H1 (cell line): ENCODE data around the gene PDIA3. TPM values are rescaled to one million over a fixed set of nuclear protein-coding genes. Genes with fewer than 3 reads are reported as not detected.
"Not testable (repeated sequence)": the region's sequence is repeated elsewhere in the genome, so short reads cannot be mapped to it uniquely, and the experiment has no call there.

Experiments used
- CTCF ChIA-PET: fragments of 300-600 bp; sonication (Branson Sonifier 250); formaldehyde crosslinking; loops from one replicate; lab custom pipeline; 2021; ENCODE audit not compliant: partially characterized antibody; lab: Charles Lee
- POLR2A ChIA-PET: fragments of 300-600 bp; sonication (Branson Sonifier 250); formaldehyde crosslinking; loops from one replicate; lab custom pipeline; 2021; ENCODE audit warnings: inconsistent platforms; ENCODE audit not compliant: partially characterized antibody; lab: Charles Lee
- DNase-seq, 2 experiments: peaks; one replicate each; pipeline versions ENCODE4 v3.0.0 to v3.0.0-alpha.2; 2010 to 2022; ENCODE audit warnings: low spot score in 2 of 2, low read depth in 1 of 2, mixed read lengths in 1 of 2
- FAIRE-seq: peaks from 2 replicates; lab custom pipeline; 2011; peaks lifted over from hg19 to GRCh38; lab: Jason Lieb, UNC
- H2AFZ ChIP-seq: 2 replicates; pipeline ENCODE4 v1.8.1; 2012; ENCODE audit warnings: low read length, inconsistent platforms
- H2AK5ac ChIP-seq: 2 replicates; pipeline ENCODE4 v1.6.1; 2013; ENCODE audit warnings: low read depth, low read length
- H2BK120ac ChIP-seq: replicated peaks from 2 replicates; pipeline ENCODE3; 2013; ENCODE audit warnings: low read depth, low read length, inconsistent platforms
- H2BK12ac ChIP-seq: 2 replicates; pipeline ENCODE4 v1.6.1; 2013; ENCODE audit warnings: low read depth, low read length
- H2BK15ac ChIP-seq: 2 replicates; pipeline ENCODE4 v1.6.1; 2013; ENCODE audit warnings: low read length
- H2BK20ac ChIP-seq: 2 replicates; pipeline ENCODE4 v1.6.1; 2013; ENCODE audit warnings: low read length
- H2BK5ac ChIP-seq: 2 replicates; pipeline ENCODE4 v1.6.1; 2013; ENCODE audit warnings: low read depth, low read length
- H3K14ac ChIP-seq: 2 replicates; pipeline ENCODE4 v1.6.1; 2013; ENCODE audit warnings: inconsistent platforms; ENCODE audit not compliant: insufficient read length
- H3K18ac ChIP-seq: 2 replicates; pipeline ENCODE4 v1.6.1; 2013; ENCODE audit warnings: low read length; ENCODE audit errors: extremely low read depth
- H3K23ac ChIP-seq: 2 replicates; pipeline ENCODE4 v1.6.1; 2013; ENCODE audit warnings: inconsistent platforms; ENCODE audit not compliant: insufficient read length
- H3K23me2 ChIP-seq: 2 replicates; pipeline ENCODE4 v1.6.1; 2013; ENCODE audit warnings: low read depth, low read length
- H3K27ac ChIP-seq: 2 replicates; pipeline ENCODE4 v1.6.1; 2011; ENCODE audit warnings: low read depth, low read length, inconsistent platforms
- H3K27me3 ChIP-seq, 4 experiments: replicated peaks in 1 of 4; 1 replicate in 1 of 4; 2 replicates in 3 of 4; pipeline versions ENCODE4 v1.6.1 to v1.8.1; 2011 to 2013; ENCODE audit warnings: low read length in 3 of 4, mild to moderate bottlenecking in 3 of 4, inconsistent platforms in 2 of 4, mixed read lengths in 2 of 4, moderate library complexity in 1 of 4; ENCODE audit not compliant: control insufficient read depth in 3 of 4, insufficient read depth in 3 of 4; ENCODE audit errors: extremely low read depth in 1 of 4
- H3K36me3 ChIP-seq, 4 experiments: 2 replicates each; pipeline versions ENCODE4 v1.6.1 to v1.8.1; 2011 to 2013; ENCODE audit warnings: mild to moderate bottlenecking in 4 of 4, low read length in 3 of 4, moderate library complexity in 2 of 4, control low read depth in 1 of 4, inconsistent platforms in 1 of 4; ENCODE audit not compliant: insufficient read depth in 4 of 4, control insufficient read depth in 2 of 4
- H3K4ac ChIP-seq: replicated peaks from 2 replicates; pipeline ENCODE3; 2013; ENCODE audit warnings: low read length, low read depth, mixed read lengths, inconsistent platforms; ENCODE audit not compliant: insufficient read length
- H3K4me1 ChIP-seq, 4 experiments: replicated peaks in 1 of 4; 1 replicate in 1 of 4; 2 replicates in 3 of 4; pipeline versions ENCODE4 v1.6.1 to v1.8.1; 2011 to 2013; ENCODE audit warnings: low read length in 3 of 4, inconsistent platforms in 2 of 4, mixed read lengths in 1 of 4; ENCODE audit not compliant: insufficient read depth in 4 of 4, control insufficient read depth in 3 of 4
- H3K4me2 ChIP-seq, 2 experiments: 2 replicates each; pipeline versions ENCODE4 v1.6.1 to v1.8.1; 2011 to 2013; ENCODE audit warnings: low read depth in 2 of 2, low read length in 2 of 2, control low read depth in 1 of 2, inconsistent platforms in 1 of 2, mild to moderate bottlenecking in 1 of 2; ENCODE audit not compliant: insufficient read depth in 1 of 2
- H3K4me3 ChIP-seq, 4 experiments: fragments of 200-600, 300-600 bp in 1 of 4; sonication (generic), shearing (Covaris generic), sonication (Bioruptor Twin) in 1 of 4; 2 replicates each; pipeline versions ENCODE4 v1.5.1 to v1.8.1; 2011 to 2016; ENCODE audit warnings: low read length in 4 of 4, low read depth in 3 of 4, control low read depth in 2 of 4, inconsistent platforms in 2 of 4, mild to moderate bottlenecking in 2 of 4, mixed read lengths in 1 of 4, moderate library complexity in 1 of 4; ENCODE audit not compliant: insufficient read depth in 2 of 4; ENCODE audit errors: extremely low read depth in 1 of 4
- H3K56ac ChIP-seq: replicated peaks from 2 replicates; pipeline ENCODE3; 2013; ENCODE audit warnings: low read depth, mild to moderate bottlenecking, mixed read lengths, low read length, inconsistent platforms; ENCODE audit not compliant: insufficient read length
- H3K79me1 ChIP-seq: 2 replicates; pipeline ENCODE4 v1.6.1; 2013; ENCODE audit warnings: low read depth, low read length, control low read depth
- H3K79me2 ChIP-seq, 2 experiments: 2 replicates each; pipeline versions ENCODE4 v1.6.1 to v1.8.1; 2012 to 2013; ENCODE audit warnings: low read length in 2 of 2, mild to moderate bottlenecking in 2 of 2, inconsistent platforms in 1 of 2; ENCODE audit not compliant: insufficient read depth in 2 of 2, control insufficient read depth in 1 of 2
- H3K9ac ChIP-seq, 4 experiments: replicated peaks in 1 of 4; 1 replicate in 1 of 4; 2 replicates in 3 of 4; pipeline versions ENCODE4 v1.6.1 to v1.8.1; 2011 to 2013; ENCODE audit warnings: low read depth in 3 of 4, low read length in 3 of 4, control low read depth in 2 of 4, mild to moderate bottlenecking in 2 of 4, moderate library complexity in 2 of 4, inconsistent platforms in 1 of 4; ENCODE audit errors: extremely low read depth in 1 of 4
- H3K9me3 ChIP-seq, 2 experiments: 2 replicates each; pipeline versions ENCODE4 v1.6.1 to v1.8.1; 2012 to 2013; ENCODE audit warnings: mild to moderate bottlenecking in 2 of 2, moderate library complexity in 2 of 2, control low read depth in 1 of 2, inconsistent platforms in 1 of 2, low read depth in 1 of 2, low read length in 1 of 2, mixed read lengths in 1 of 2; ENCODE audit not compliant: insufficient read depth in 2 of 2
- H4K20me1 ChIP-seq, 2 experiments: replicated peaks in 1 of 2; 2 replicates each; pipeline versions ENCODE3 to v1.8.1; 2011 to 2013; ENCODE audit warnings: inconsistent platforms in 2 of 2, low read length in 2 of 2, mild to moderate bottlenecking in 1 of 2; ENCODE audit not compliant: insufficient read depth in 2 of 2, control insufficient read depth in 1 of 2
- H4K5ac ChIP-seq: 2 replicates; pipeline ENCODE4 v1.6.1; 2013; ENCODE audit warnings: low read length, low read depth, mixed read lengths, inconsistent platforms; ENCODE audit not compliant: insufficient read length
- H4K8ac ChIP-seq: 2 replicates; pipeline ENCODE4 v1.8.0; 2013; ENCODE audit warnings: mild to moderate bottlenecking, moderate library complexity, low read length, inconsistent platforms; ENCODE audit not compliant: insufficient read depth; ENCODE audit errors: extremely low read depth
- H4K91ac ChIP-seq: replicated peaks from 2 replicates; pipeline ENCODE3; 2013; ENCODE audit warnings: low read length, mixed read lengths, inconsistent platforms; ENCODE audit not compliant: insufficient read length
- CHD1 ChIP-seq: IDR thresholded peaks from 2 replicates; pipeline ENCODE4 v1.6.1; 2012; ENCODE audit warnings: low read depth, low read length, improper control_type of control experiment
- MAFK ChIP-seq: IDR thresholded peaks from 2 replicates; pipeline ENCODE4 v1.6.1; 2012; ENCODE audit warnings: low read depth, mild to moderate bottlenecking, improper control_type of control experiment, low read length
- WGBS, 2 experiments: shearing (Covaris generic) in 1 of 2; methylation state at CpG; one replicate each; pipeline versions ENCODE4 v1.1.6 to v1.1.7; 2013 to 2015; ENCODE audit warnings: low lambda C conversion rate in 2 of 2, mixed read lengths in 2 of 2, inconsistent platforms in 1 of 2, low coverage in 1 of 2, missing lambda C conversion rate in 1 of 2; ENCODE audit not compliant: insufficient replicate concordance in 2 of 2, insufficient coverage in 1 of 2, insufficient read length in 1 of 2; ENCODE audit errors: extremely low coverage in 1 of 2, missing lambda C conversion rate in 1 of 2; 5-methylcytosine and 5-hydroxymethylcytosine counted together
- polyA plus RNA-seq, 7 experiments: library from polyadenylated mRNA; depleted of rRNA in 3 of 7; stranded (reverse) in 5 of 7; unstranded in 2 of 7; fragments of >200 nt in 5 of 7; fragments of 200-250 nt in 2 of 7; gene quantifications; 1 replicate in 5 of 7; 2 replicates in 1 of 7; 4 replicates in 1 of 7; pipeline versions ENCODE4 v1.2.1 to v1.2.3, GENCODE V29; 2011 to 2013; ENCODE audit warnings: missing spikeins in 2 of 7, mixed read lengths in 2 of 7
- total RNA-seq: library from RNA; stranded (reverse); fragmentation: NEBNext Ultra II Directional; extraction: Animal tissue kit (Norgen Biotek cat#: 25700); gene quantifications from 2 replicates; pipeline ENCODE4 v1.2.1, GENCODE V29; 2021

Gene PDIA3
- total and polyA plus RNA-seq, 2 of the 8 experiments (the other 6 are each of a cell fraction or from before 2014, with no cell fraction given): 90.4 to 655 TPM

- TF ChIP-seq CHD1 (no peak), MAFK (no peak)
- TF ChIP-seq, all 59 proteins: peak for 0
Observed at GRCh38 chr15:43808960-43809678, 62.9 kb downstream of the PDIA3 start (continued).

- H2BK15ac ChIP-seq, H3K27me3 ChIP-seq, CTCF ChIA-PET, H2BK12ac ChIP-seq, H3K4ac ChIP-seq, H3K14ac ChIP-seq, H3K18ac ChIP-seq, H3K9me3 ChIP-seq, H3K4me1 ChIP-seq, H3K4me2 ChIP-seq, H4K8ac ChIP-seq, H4K20me1 ChIP-seq, FAIRE-seq, H2AFZ ChIP-seq, DNase-seq, H2BK20ac ChIP-seq, H3K23ac ChIP-seq, H4K5ac ChIP-seq, H3K9ac ChIP-seq, H2AK5ac ChIP-seq, H3K4me3 ChIP-seq, H3K27ac ChIP-seq, H4K91ac ChIP-seq, H2BK5ac ChIP-seq, H3K56ac ChIP-seq, H3K23me2 ChIP-seq, H3K79me1 ChIP-seq, H2BK120ac ChIP-seq: not testable (repeated sequence)
- Histone ChIP-seq H3K36me3 (peaks cover 20 to 73% (median 49%) of the 10 kb centered on the region in 4 experiments), H3K79me2 (peaks cover 0 to 11% of the 10 kb centered on the region in 2 experiments; a peak in 2 of 4 replicates)
- WGBS, 2 experiments: 98% methylated on average over 5 of the region's 5 CpGs; no CpG with 5 or more reads in 1 of the 2 experiments
- POLR2A ChIA-PET: interaction anchor here (1.8 kb wide), 1 partner anchor 11 kb away, joined by 6 read pairs; no protein-coding TSS in a partner anchor
Observed at GRCh38 chr15:43815064-43815463, 68.8 kb downstream of the PDIA3 start.
